Neural cell (in vitro differentiated cells): ENCODE measurements around the gene BMERB1. TPM values are rescaled to one million over a fixed set of nuclear protein-coding genes. Genes with fewer than 3 reads are reported as not detected.

ENCODE experiments used
- H2AFZ ChIP-seq: fragments of 200-600, 300-800 bp; sonication (generic), shearing (Covaris generic); 2 replicates; pipeline ENCODE4 v1.6.0; 2014; ENCODE audit warnings: low read depth, mild to moderate bottlenecking, antibody characterized with exemption, low read length, moderate library complexity
- H3F3A ChIP-seq: fragments of 200-600 bp; shearing (Covaris generic); 2 replicates; pipeline ENCODE4 v1.6.1; 2016; ENCODE audit warnings: mild to moderate bottlenecking, moderate library complexity, mixed read lengths, antibody characterized with exemption, low read length; ENCODE audit not compliant: insufficient read depth, poor library complexity, severe bottlenecking
- H3K27ac ChIP-seq: fragments of 200-600, 300-800 bp; sonication (generic), shearing (Covaris generic); 2 replicates; pipeline ENCODE4 v1.5.1; 2014; ENCODE audit warnings: mild to moderate bottlenecking, low read length, moderate library complexity
- H3K27me3 ChIP-seq: fragments of 300-800, 200-600 bp; sonication (generic), shearing (Covaris generic); 2 replicates; pipeline ENCODE4 v1.6.0; 2014; ENCODE audit warnings: mild to moderate bottlenecking, low read depth, low read length, moderate library complexity; ENCODE audit not compliant: insufficient read depth
- H3K36me3 ChIP-seq: fragments of 300-800, 200-600 bp; sonication (generic), shearing (Covaris generic); 2 replicates; pipeline ENCODE4 v1.5.1; 2014; ENCODE audit warnings: mild to moderate bottlenecking, antibody characterized with exemption, low read length, moderate library complexity; ENCODE audit not compliant: insufficient read depth
- H3K4me2 ChIP-seq: fragments of 300-800, 200-600 bp; sonication (generic), shearing (Covaris generic); 2 replicates; pipeline ENCODE4 v1.6.0; 2014; ENCODE audit warnings: mild to moderate bottlenecking, low read length
- H3K4me3 ChIP-seq: fragments of 300-800, 200-600 bp; sonication (generic), shearing (Covaris generic); 2 replicates; pipeline ENCODE4 v1.5.1; 2014; ENCODE audit warnings: mild to moderate bottlenecking, low read length, moderate library complexity
- H3K79me2 ChIP-seq: fragments of 200-600 bp; shearing (Covaris generic); replicated peaks from 2 replicates; pipeline ENCODE4 v1.6.0; 2014; ENCODE audit warnings: mild to moderate bottlenecking, low read length, moderate library complexity; ENCODE audit not compliant: insufficient read depth
- H3K9ac ChIP-seq: fragments of 300-800, 200-600 bp; sonication (generic), shearing (Covaris generic); 2 replicates; pipeline ENCODE4 v1.6.1; 2016; ENCODE audit warnings: mild to moderate bottlenecking, low read length, mixed read lengths
- H3K9me2 ChIP-seq: fragments of 200-600 bp; shearing (Covaris generic); 2 replicates; pipeline ENCODE4 v1.6.1; 2016; ENCODE audit warnings: mild to moderate bottlenecking, low read length, mixed read lengths; ENCODE audit not compliant: insufficient read depth
- H3K9me3 ChIP-seq: fragments of 200-600, 300-800 bp; sonication (generic), shearing (Covaris generic); 2 replicates; pipeline ENCODE4 v1.6.1; 2016; ENCODE audit warnings: mild to moderate bottlenecking, mixed run types, low read length, moderate library complexity, mixed read lengths
- H4K20me1 ChIP-seq: fragments of 200-600 bp; shearing (Covaris generic); 2 replicates; pipeline ENCODE4 v1.6.1; 2016; ENCODE audit warnings: mild to moderate bottlenecking, mixed run types; ENCODE audit not compliant: insufficient read depth
- CTCF ChIP-seq: fragments of 450-650 bp; IDR thresholded peaks from 2 replicates; pipeline ENCODE4 v1.5.1; 2014; ENCODE audit warnings: antibody characterized with exemption, mild to moderate bottlenecking, moderate library complexity; ENCODE audit not compliant: poor library complexity, severe bottlenecking
- EP300 ChIP-seq: fragments of 450-650 bp; conservative IDR thresholded peaks from 2 replicates; pipeline ENCODE4 v1.6.1; 2014; ENCODE audit warnings: antibody characterized with exemption, mild to moderate bottlenecking, moderate library complexity; ENCODE audit not compliant: poor library complexity, severe bottlenecking
- EZH2 ChIP-seq: fragments of 200-600, 300-800 bp; shearing (Covaris generic), sonication (generic); IDR thresholded peaks from 2 replicates; pipeline ENCODE4 v1.6.1; 2014; ENCODE audit warnings: antibody characterized with exemption, low read length, borderline replicate concordance, mild to moderate bottlenecking; ENCODE audit not compliant: insufficient read depth, poor library complexity, severe bottlenecking
- MXI1 ChIP-seq: fragments of 450-650 bp; conservative IDR thresholded peaks from 2 replicates; pipeline ENCODE4 v1.6.1; 2014; ENCODE audit warnings: antibody characterized with exemption, mild to moderate bottlenecking; ENCODE audit not compliant: poor library complexity, severe bottlenecking
- POLR2AphosphoS5 ChIP-seq: IDR thresholded peaks from 2 replicates; pipeline ENCODE4 v1.6.1; 2012
- RAD21 ChIP-seq: fragments of 450-650 bp; conservative IDR thresholded peaks from 2 replicates; pipeline ENCODE4 v1.6.1; 2014; ENCODE audit warnings: antibody characterized with exemption, mild to moderate bottlenecking, moderate library complexity
- REST ChIP-seq: IDR thresholded peaks from 2 replicates; pipeline ENCODE4 v1.6.1; 2012; ENCODE audit warnings: borderline replicate concordance
- SMC3 ChIP-seq: fragments of 450-650 bp; conservative IDR thresholded peaks from 2 replicates; pipeline ENCODE4 v1.6.1; 2014; ENCODE audit warnings: antibody characterized with exemption, mild to moderate bottlenecking, moderate library complexity; ENCODE audit not compliant: poor library complexity
- TAF1 ChIP-seq: IDR thresholded peaks from 2 replicates; pipeline ENCODE4 v1.6.1; 2012; ENCODE audit warnings: low read depth
- polyA plus RNA-seq: library from polyadenylated mRNA; depleted of rRNA; stranded (reverse); fragments of >200 nt; gene quantifications from 2 replicates; pipeline ENCODE4 v1.2.3, GENCODE V29; 2014

BMERB1 gene
- polyA plus RNA-seq, 1 donor from 2014 or later: 149 TPM

GRCh38 chr16:15607700-15608396 lies 173.5 kb downstream of the BMERB1 start:
- Histone ChIP-seq H3K9me2 (no peaks in the 10 kb centered on the region), H4K20me1 (no peaks in the 10 kb centered on the region), H3K27me3 (no peaks in the 10 kb centered on the region), H3K36me3 (peaks cover 7% of the 10 kb centered on the region), H3K9me3 (no peaks in the 10 kb centered on the region), H3K79me2 (no peaks in the 10 kb centered on the region), H3K9ac (no peak overlapping the region), H2AFZ (no peak overlapping the region), H3F3A (no peaks in the 10 kb centered on the region), H3K4me3 (no peak overlapping the region), H3K4me2 (no peak overlapping the region), H3K27ac (no peak overlapping the region)
- no peak for TF ChIP-seq POLR2AphosphoS5
- no peak for TF ChIP-seq TAF1
- TF ChIP-seq SMC3: no peak
- no peak for TF ChIP-seq EZH2
- no peak for TF ChIP-seq REST

GRCh38 chr16:15608398-15609285 lies 174.3 kb downstream of the BMERB1 start:
- Histone ChIP-seq H3K36me3 (peaks cover 5% of the 10 kb centered on the region), H3K27ac (no peak overlapping the region), H3K27me3 (no peaks in the 10 kb centered on the region)

More at GRCh38 chr16:15608398-15609285, 174.3 kb downstream of the BMERB1 start:
- Histone ChIP-seq H3K9me3 (no peaks in the 10 kb centered on the region), H3K4me3 (no peak overlapping the region), H3K9me2 (no peaks in the 10 kb centered on the region), H3K9ac (no peak overlapping the region), H3K4me2 (no peak overlapping the region), H2AFZ (no peak overlapping the region), H3K79me2 (no peaks in the 10 kb centered on the region), H4K20me1 (no peaks in the 10 kb centered on the region), H3F3A (no peaks in the 10 kb centered on the region)
- TF ChIP-seq SMC3 (no peak), REST (no peak), POLR2AphosphoS5 (no peak), EP300 (no peak), MXI1 (no peak), CTCF (no peak), TAF1 (no peak), RAD21 (no peak), EZH2 (no peak)
